ENCODE results near the gene RNF166.

RNF166 gene

GRCh38 chr16:88706229-88706964, at the start of gene RNF166, which contains the start of gene CTU2:
RNF166 (minus strand) TSS chr16:88706408; CDS start chr16:88706325, 83 bp downstream.
CTU2 (plus strand) TSS chr16:88706503; CDS start chr16:88706531, 28 bp downstream.
- FAIRE-seq: no peak

DNA sequence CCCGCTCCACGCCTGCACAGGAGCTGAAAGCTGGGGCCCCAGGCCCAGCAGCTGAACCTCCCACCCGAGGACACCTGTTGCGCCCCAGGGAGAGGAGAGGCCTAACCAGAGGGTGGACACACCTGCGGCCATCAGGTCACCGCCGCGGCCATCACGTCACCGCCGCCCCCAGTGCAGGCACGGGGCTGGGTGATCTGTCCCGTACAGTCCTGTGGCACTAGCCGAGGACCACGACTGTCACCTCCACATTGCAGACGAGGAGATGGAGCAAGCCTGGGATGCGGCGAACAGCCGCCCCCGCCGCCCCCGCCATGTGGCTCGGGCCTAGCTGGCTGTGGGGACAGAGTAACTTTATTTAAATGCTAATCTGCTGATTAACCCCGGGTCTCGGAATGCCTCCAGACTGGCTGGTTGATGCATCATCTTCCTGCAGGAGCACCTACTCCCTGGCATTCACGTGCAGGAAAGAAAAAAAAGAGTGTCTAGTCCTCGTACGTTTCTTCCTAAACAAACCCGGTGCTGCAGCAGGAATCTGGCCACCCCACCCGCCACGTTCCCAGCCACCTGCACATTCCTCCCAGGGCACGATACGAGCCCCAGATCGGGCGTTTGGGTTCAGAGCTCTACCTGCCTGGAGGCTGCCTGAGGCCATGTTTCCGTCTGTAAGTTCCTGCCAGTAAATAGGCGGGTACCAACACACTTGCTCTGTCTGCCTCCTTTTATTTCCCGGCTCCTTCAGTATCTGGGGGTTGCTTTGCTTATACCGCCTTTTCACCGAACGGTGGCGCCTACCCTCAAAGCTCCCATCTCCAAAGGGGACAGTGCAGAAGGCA, 48.9 kb upstream of the RNF166 start:
- no peak for FAIRE-seq

DNA sequence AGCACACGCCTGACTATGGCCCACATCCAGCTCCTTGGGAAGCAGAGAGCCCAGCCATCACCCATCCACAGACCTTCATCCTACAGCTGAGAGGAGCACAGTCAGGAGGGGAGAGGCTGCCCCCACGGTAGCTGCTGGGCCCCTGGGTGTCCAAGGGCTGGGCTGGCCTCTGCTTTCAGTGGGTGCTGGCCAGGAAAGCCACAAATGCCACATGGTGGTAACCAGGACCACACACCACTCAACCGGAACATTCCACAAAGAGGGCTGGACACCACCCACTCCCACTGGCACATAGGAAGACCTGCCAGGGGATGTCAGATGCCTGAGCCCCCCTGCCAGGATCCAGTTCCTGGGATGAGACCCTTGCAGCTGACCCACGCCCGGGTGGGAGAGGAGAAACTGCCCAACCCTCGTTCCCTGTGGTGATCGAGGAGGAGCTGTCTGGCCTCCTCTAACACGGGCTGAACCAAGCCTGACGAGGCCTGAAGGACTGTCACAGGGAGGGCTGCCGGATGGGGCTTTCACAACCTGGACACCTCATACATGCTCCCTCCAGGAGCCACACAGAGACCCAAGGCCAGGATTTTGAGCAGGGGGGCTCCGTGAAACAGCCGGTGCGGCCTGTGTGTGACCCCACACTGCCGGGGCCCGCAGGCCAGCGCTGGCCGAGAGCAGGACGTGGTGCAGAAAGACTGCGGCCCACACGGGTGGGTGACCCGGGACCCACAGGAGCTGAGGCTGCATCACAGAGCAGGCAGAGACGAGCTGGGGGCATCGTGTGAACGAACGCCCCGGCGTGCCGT, 48.1 kb upstream of the RNF166 start:
- FAIRE-seq: no peak

GRCh38 chr16:88753602-88754001, 47.4 kb upstream of the RNF166 start:
- no peak for FAIRE-seq

DNA sequence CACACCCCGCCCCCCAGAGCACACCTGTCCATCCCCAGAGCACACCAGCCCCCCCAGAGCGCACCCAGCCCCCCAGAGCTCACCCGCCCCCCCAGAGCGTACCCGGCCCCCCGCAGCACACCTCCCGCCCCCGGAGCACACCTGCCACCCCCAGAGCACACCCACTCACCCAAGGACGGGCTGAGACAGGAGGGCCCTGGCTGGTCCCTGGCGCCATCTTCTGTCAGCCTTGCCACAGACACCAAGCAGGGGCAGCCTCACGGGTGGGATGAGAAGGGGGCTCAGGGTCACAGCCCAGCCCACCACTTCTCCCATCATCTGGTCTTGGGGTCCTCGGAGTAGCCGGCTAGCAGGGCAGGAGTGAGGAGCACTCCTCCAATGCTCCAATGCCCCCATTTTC, 47.0 kb upstream of the RNF166 start:
- no peak for FAIRE-seq

- no peak for FAIRE-seq
These were observed 46.3 kb upstream of the RNF166 start for GRCh38 chr16:88752386-88753002.

- no peak for FAIRE-seq
These were observed 44.6 kb upstream of the RNF166 start for GRCh38 chr16:88750854-88751253.

DNA sequence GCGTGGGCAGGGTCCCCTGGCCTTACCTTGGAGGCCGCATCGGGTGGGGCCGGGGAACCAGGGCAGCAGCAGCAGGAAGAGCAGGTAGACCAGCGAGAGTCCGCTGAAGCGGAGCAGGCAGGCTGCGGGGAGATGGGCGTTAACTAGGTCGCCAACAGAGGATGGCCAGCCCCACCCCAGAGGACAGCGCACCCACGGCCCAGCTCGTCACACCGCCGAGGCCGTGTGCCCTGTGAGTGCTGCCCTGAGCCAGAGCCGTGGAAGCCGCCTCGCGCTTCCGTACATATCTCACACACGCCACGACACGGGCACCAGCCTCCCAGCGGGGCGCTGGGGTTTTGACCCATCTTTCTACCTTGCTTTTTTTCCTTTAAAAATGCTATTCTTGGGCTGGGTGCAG, 43.1 kb upstream of the RNF166 start:
- no peak for FAIRE-seq

GRCh38 chr16:88748364-88748763, 42.2 kb upstream of the RNF166 start:
- no peak for FAIRE-seq

DNA sequence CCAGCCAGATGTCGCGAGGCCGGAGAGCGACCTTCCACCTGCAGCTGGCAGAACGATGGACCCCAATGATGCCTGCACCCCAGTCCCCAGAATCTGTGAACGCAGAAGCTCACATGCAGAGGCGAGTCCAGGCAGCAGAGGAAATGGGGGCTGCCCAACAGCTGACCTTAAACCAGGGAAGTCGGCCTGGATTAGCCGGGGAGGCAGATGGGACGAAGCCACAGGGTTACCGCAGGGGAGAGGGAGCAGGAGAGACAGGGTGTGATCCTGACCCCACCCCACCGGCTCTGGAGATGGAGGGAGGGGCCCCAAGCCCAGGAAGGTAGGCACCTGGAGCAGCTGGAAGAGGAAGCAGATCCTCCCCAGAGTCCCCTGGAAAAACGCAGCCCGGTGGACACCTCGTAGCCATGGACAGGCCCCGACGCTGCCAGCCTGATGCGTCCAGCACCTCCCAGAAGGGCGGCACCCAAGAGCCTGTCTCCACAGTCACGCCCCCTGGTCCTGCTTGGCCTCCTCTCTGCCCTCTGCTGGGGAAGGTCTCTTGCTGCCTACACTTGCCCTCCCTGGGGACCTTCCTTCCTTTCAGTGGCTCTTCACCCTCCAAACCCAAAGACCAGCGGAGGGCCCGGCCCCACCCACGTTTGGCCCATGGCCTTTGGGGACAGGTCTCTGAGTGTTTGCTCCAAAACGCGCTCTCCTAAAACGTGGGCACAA, 41.5 kb upstream of the RNF166 start:
- no peak for FAIRE-seq

DNA sequence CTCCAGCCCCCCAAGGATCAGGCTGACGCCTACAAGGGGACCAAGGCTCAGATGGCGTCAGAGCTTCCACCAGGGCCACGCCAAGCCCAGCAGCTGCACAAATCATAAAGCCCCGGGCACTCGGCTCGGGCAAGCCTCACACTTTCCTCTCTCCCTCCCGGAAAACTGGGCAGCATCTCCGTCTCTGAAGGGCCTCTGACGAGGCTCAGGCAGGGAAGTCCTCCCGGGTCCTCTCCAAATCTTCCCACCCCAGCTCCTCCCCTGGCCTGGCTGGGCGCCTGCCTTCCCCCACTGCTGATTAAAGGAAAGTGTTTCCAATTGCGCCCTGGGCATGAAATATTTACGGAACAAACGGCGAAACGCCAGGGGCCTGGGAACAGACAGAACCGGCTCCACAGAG, 40.3 kb upstream of the RNF166 start:
- no peak for FAIRE-seq

DNA sequence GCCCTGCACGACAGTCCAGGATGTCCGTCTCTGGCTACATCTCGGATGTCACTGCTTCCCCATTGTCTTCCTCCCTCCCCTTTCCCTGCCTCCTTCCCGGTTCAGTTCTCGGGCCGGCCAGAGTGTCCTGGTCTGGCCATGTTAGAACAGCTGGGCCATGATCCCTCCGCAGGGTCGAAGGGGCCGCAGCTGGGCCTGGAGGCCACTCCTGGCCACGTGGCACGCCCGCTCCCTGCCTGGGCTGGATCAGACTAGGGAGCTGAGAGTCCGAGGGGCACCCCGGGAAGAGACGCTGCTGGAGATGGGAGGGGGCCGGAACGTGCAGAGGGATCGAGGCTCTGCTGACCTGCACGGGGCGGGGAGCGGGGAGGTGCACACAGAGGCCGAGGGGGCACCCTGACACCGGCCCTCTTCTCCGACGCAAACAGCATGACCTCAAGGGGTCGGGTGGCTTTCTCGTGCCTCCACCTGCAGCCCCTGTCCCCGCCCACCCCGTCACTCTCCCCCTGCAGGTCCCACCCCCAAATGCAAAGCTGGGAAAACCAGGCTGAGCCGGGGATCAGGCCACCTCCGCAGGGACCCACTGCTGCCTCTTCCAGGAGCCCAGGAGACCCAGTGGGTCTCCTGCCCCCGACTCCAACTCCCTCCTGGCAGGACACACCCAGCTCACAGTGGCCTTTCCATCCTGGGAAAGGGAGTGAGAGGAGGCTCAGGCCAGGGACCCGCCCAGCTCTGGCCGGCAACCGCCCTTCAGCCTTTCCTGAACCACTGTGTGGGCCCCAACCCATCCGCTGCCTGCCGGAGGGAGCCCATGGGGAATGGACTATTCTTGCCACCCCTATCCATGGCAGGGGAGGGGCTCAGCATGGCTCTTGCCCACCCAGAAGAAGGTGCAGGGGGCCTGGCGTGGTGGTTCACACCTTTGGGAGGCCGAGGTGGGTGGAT, 38.6 kb upstream of the RNF166 start:
- no peak for FAIRE-seq

- no peak for FAIRE-seq
These were observed 37.7 kb upstream of the RNF166 start for GRCh38 chr16:88743693-88744576.

DNA sequence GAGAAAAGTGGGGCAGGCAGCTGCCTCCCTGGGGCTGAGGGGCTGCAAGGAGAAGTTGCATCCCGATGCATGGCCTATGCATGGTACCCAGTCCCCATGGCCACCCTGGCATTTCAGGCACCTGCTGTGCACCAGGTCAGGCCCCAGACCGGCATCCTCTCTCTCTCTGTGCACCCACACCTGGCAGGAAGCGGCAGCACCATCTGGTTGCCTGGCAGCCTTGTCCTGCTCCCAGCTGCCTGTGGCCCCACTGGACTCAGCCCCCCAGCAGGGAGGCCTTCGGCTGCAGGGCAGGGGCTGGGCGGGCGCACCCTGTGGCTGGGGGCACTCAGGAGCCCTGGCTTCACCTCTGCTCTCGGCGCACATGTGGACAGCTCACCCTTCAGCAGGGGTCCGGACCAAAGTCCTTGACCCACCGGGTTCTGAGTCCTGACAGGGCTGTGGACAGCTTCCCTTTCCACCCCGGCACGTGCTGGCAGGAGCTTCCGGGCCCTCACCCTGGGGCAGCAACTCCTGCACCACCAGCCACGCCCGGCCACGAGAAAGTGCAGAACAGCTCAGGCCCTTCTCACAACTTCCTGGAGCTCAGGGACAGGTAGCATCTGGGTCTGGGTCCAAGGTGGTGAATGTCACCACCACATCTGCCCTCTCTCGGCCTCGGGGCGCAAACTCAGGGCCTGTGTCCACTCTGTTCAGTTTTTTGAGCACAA, 36.8 kb upstream of the RNF166 start:
- FAIRE-seq: no peak

GRCh38 chr16:88741368-88741767, 35.2 kb upstream of the RNF166 start:
- no peak for FAIRE-seq

DNA sequence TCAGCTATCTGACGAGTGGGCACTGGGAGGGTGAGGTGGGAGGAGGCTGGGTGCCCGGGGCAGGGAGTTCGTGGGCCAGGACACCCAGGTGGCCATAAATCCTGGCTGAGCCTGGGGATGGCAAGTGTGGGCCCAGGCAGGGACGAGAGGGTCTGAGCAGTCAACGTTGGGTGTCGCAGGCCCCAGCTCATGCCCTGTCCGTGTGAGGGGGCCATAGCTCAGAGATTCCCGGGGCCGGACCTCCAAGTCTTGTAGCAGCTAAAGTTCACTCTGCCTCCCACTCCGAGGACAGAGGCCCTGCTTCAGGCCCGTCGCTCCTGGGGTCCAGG, 34.5 kb upstream of the RNF166 start:
- FAIRE-seq: no peak

DNA sequence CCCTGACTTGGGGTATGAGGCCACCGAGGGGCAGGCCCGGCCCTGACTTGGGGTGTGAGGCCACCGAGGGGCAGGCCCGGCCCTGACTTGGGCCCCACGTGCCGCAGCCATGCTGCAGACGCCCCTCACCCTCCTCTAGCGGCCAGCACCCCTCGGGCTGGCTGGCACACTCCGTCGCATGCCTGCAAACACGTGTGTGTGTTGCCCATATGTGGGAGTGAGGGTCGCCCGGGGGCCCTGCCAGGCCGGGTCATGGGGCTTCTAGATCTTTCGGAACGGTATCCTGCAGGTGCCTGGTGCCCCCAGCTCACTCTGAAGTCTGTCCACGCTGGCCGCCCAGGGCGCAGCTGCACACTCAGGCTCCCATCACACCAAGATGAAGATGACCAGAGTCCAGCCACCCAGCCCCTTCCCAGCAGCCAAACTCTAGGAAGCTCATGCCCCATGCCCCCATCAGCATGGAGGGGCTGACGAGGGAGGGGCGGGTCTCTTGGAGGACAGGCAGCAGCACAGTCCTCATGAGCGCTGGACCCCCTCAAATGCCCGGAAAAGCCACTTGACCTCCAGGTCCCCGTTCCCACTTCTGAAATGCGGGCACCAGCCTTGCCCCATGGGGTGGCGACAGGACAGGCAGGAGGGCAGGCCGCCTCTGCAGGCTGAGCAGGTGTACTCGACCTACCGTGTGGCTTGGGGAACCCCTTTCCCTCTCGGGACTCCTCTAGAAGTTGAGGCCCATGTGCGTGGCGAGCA, 33.9 kb upstream of the RNF166 start:
- no peak for FAIRE-seq

DNA sequence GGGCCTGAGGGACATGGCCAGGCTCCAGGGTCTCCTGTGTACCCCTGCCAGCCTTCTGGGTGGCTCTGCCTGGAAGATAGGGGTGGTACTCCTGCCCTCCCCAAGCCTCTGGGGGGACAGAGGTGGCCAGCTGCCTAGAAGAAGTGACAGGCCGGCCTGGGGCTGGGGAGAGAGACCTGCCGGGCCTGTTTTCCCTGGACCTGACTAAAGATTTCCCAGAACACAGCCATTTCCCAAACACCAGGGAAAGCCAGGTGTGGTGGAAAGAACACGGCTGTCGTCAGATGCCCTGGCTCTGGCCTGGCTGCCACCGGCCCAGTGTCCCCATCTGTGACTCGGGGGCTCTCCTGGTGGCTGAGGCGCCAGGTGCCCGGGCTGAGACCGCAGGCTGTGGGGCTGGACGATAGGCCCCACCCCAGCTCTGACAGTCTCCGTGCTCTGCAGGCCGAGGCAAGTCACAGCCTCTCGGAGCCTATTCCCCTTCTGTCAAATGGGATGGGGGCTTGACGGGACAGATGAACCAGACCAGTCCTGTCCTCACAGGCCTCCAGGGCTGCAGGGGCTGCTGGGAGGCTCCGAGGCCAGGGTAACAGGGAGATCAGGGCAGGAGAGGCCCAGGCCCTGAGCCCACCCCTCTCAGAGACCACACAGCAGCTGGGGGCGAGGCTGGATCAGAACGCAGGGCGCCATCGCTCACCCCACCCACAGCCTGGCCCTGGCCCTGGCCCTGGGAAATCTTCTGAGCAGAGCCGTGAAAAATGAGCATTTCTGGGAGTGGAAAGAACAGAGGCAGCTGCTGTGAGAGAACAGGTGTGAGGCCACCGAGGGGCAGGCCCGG, 33.1 kb upstream of the RNF166 start:
- FAIRE-seq: no peak

All from A204.1 (cell line).